ENCODE data around the gene SPSB2.
"Not testable (repeated sequence)": the region's sequence is repeated elsewhere in the genome, so short reads cannot be mapped to it uniquely, and the experiment has no call there.

SPSB2 gene

GRCh38 chr12:6883683-6884082, 10.6 kb upstream of the SPSB2 start:
- DNase-seq (ENCODE audit: extremely low spot score) = no peak
- TF ChIP-seq CTCF (IDR thresholded peaks at IDR 0.05; ENCODE audit: control extremely low read depth, extremely low read depth, low read depth, missing control alignments) = no peak
- ChIA-PET CTCF (interaction anchor here (1.4 to 3.6 kb wide), 2 partner anchors 12 to 34 kb away, joined by 3 to 45 read pairs; partner anchors contain the start of gene SPSB2), POLR2A (no interaction called here)

- no peak for DNase-seq (ENCODE audit: extremely low spot score)
- ChIA-PET CTCF (interaction anchor here (1.4 to 3.7 kb wide), 4 partner anchors 8 to 34 kb away, joined by 3 to 45 read pairs (median 16); partner anchors contain the start of gene SPSB2), POLR2A (no interaction called here)
- no peak for TF ChIP-seq CTCF (IDR thresholded peaks at IDR 0.05; ENCODE audit: control extremely low read depth, extremely low read depth, low read depth, missing control alignments)
These were observed 10.1 kb upstream of the SPSB2 start for GRCh38 chr12:6883252-6883651.

- ChIA-PET POLR2A (interaction anchor here (0.6 to 1.2 kb wide), 2 partner anchors 11 to 341 kb away, joined by 3 to 5 read pairs; no protein-coding TSS in a partner anchor), CTCF (interaction anchor here (3.7 kb wide), 1 partner anchor 12 kb away, joined by 20 read pairs; no protein-coding TSS in a partner anchor)
- DNase-seq (ENCODE audit: extremely low spot score) = not testable (repeated sequence)
These were observed 6.7 kb upstream of the SPSB2 start for GRCh38 chr12:6879824-6880223.

- ChIA-PET CTCF (interaction anchor here (2.9 to 4.7 kb wide), 5 partner anchors 11 to 51 kb away, joined by 13 to 50 read pairs (median 27); partner anchors contain the start of gene LRRC23), POLR2A (interaction anchor here (0.7 to 1.9 kb wide), 2 partner anchors 17 to 87 kb away, joined by 3 to 21 read pairs; no protein-coding TSS in a partner anchor)
- not testable (repeated sequence) for DNase-seq (ENCODE audit: extremely low spot score)
These were observed 889 bp upstream of the SPSB2 start for GRCh38 chr12:6874015-6874368.

GRCh38 chr12:6872073-6873048, 742 bp downstream of the SPSB2 start:
- ChIA-PET CTCF (interaction anchor here (0.6 to 11.3 kb wide), 64 partner anchors 10 to 333 kb away, joined by 3 to 130 read pairs (median 5); partner anchors contain the start of genes C1RL, CDCA3, LRRC23 and MLF2), POLR2A (interaction anchor here (0.5 to 4.8 kb wide), 16 partner anchors 9 to 336 kb away, joined by 3 to 46 read pairs (median 3); partner anchors contain the start of genes C12orf57, CDCA3, RNU7-1 and USP5)
- peak; percentile 100 for TF ChIP-seq CTCF (IDR thresholded peaks at IDR 0.05; ENCODE audit: control extremely low read depth, extremely low read depth, low read depth, missing control alignments)
- DNase-seq (ENCODE audit: extremely low spot score) = peak; percentile 86

GRCh38 chr12:6871052-6871957, 1.8 kb downstream of the SPSB2 start:
- no peak for TF ChIP-seq CTCF (IDR thresholded peaks at IDR 0.05; ENCODE audit: control extremely low read depth, extremely low read depth, low read depth, missing control alignments)
- no peak for DNase-seq (ENCODE audit: extremely low spot score)
- ChIA-PET CTCF (interaction anchor here (1.2 to 11.3 kb wide), 21 partner anchors 11 to 270 kb away, joined by 3 to 130 read pairs (median 10); partner anchors contain the start of genes CDCA3, LRRC23, MLF2 and USP5), POLR2A (interaction anchor here (2.4 to 4.8 kb wide), 3 partner anchors 10 to 73 kb away, joined by 10 to 46 read pairs (median 11); partner anchors contain the start of genes C12orf57, CDCA3, RNU7-1 and USP5)

- CTCF ChIA-PET = interaction anchor here (0.6 to 11.3 kb wide), 15 partner anchors 10 to 243 kb away, joined by 3 to 130 read pairs (median 9); partner anchors contain the start of genes CDCA3, COPS7A, LRRC23 and MLF2
- not testable (repeated sequence) for DNase-seq (ENCODE audit: extremely low spot score)
- POLR2A ChIA-PET = interaction anchor here (4.8 kb wide), 1 partner anchor 18 kb away, joined by 46 read pairs; the partner anchor contains the start of genes CDCA3 and USP5
These were observed 2.8 kb downstream of the SPSB2 start for GRCh38 chr12:6870304-6870703.
